ENCODE data around the gene VPS54. TPM values are rescaled to one million over a fixed set of nuclear protein-coding genes. Genes with fewer than 3 reads are reported as not detected.

The VPS54 gene
- total and polyA plus RNA-seq, 4 donors = 12.5 to 49.3 (median 15.7) TPM

- ATAC-seq (ENCODE audit: insufficient read depth, low FRiP score) = no peak
- Histone ChIP-seq H3K9me3 (ENCODE audit: control insufficient read depth in 4 of 4, insufficient read depth in 3 of 4, low read length in 3 of 4) (no peaks in the 10 kb centered on the region), H3K4me1 (ENCODE audit: control insufficient read depth in 5 of 5, insufficient read depth in 5 of 5, low read length in 5 of 5) (peaks cover 0 to 30% (median 0%) of the 10 kb centered on the region in 5 donors), H3K27me3 (ENCODE audit: control insufficient read depth in 3 of 3, insufficient read depth in 3 of 3, low read length in 2 of 3) (no peaks in the 10 kb centered on the region), H3K36me3 (ENCODE audit: control insufficient read depth in 4 of 4, insufficient read depth in 4 of 4, low read length in 4 of 4) (peaks cover 10 to 17% (median 15%) of the 10 kb centered on the region in 4 donors), H3K27ac (ENCODE audit: low read depth in 1 of 2, low read length in 1 of 2) (no peak overlapping the region), H3K9ac (ENCODE audit: insufficient read depth in 1 of 2, low read length in 2 of 2) (no peak overlapping the region), H3K4me3 (no peak overlapping the region)
- WGBS, 2 donors = 78 to 92% methylated on average over 14 of the region's 14 CpGs
- no peak for TF ChIP-seq CTCF (IDR thresholded peaks at IDR 0.05; ENCODE audit: control extremely low read depth, extremely low read depth)
- no peak for DNase-seq
Observed at GRCh38 chr2:63855418-63856302, 163.6 kb downstream of the VPS54 start.

GRCh38 chr2:63853527-63854310 lies 165.5 kb downstream of the VPS54 start:
- H3K36me3 ChIP-seq (ENCODE audit: control insufficient read depth in 4 of 4, insufficient read depth in 4 of 4, low read length in 4 of 4) = peaks cover 8 to 10% (median 10%) of the 10 kb centered on the region in 4 donors
- peak overlapping the region; percentile 70 to 77 for H3K27ac ChIP-seq (ENCODE audit: low read depth in 1 of 2, low read length in 1 of 2)
- ATAC-seq (ENCODE audit: insufficient read depth, low FRiP score) (no peak), DNase-seq (no peak)
- peaks cover 0 to 37% (median 7%) of the 10 kb centered on the region in 5 donors for H3K4me1 ChIP-seq (ENCODE audit: control insufficient read depth in 5 of 5, insufficient read depth in 5 of 5, low read length in 5 of 5)
- H3K9me3 ChIP-seq (ENCODE audit: control insufficient read depth in 4 of 4, insufficient read depth in 3 of 4, low read length in 3 of 4) = no peaks in the 10 kb centered on the region
- no peak overlapping the region for H3K9ac ChIP-seq (ENCODE audit: insufficient read depth in 1 of 2, low read length in 2 of 2)
- H3K4me3 ChIP-seq = no peak overlapping the region
- WGBS, 2 donors = 73 to 81% methylated on average over 4 of the region's 4 CpGs
- H3K27me3 ChIP-seq (ENCODE audit: control insufficient read depth in 3 of 3, insufficient read depth in 3 of 3, low read length in 2 of 3) = no peaks in the 10 kb centered on the region
- no peak for TF ChIP-seq CTCF (IDR thresholded peaks at IDR 0.05; ENCODE audit: control extremely low read depth, extremely low read depth)

- Histone ChIP-seq H3K27ac (ENCODE audit: low read depth in 1 of 2, low read length in 1 of 2) (no peak overlapping the region), H3K27me3 (ENCODE audit: control insufficient read depth in 3 of 3, insufficient read depth in 3 of 3, low read length in 2 of 3) (no peaks in the 10 kb centered on the region), H3K36me3 (ENCODE audit: control insufficient read depth in 4 of 4, insufficient read depth in 4 of 4, low read length in 4 of 4) (peaks cover 0 to 5% (median 0%) of the 10 kb centered on the region in 4 donors), H3K9ac (ENCODE audit: insufficient read depth in 1 of 2, low read length in 2 of 2) (no peak overlapping the region), H3K4me1 (ENCODE audit: control insufficient read depth in 5 of 5, insufficient read depth in 5 of 5, low read length in 5 of 5) (peaks cover 0 to 37% (median 7%) of the 10 kb centered on the region in 5 donors), H3K9me3 (ENCODE audit: control insufficient read depth in 4 of 4, insufficient read depth in 3 of 4, low read length in 3 of 4) (no peaks in the 10 kb centered on the region), H3K4me3 (no peak overlapping the region)
- no peak for TF ChIP-seq CTCF (IDR thresholded peaks at IDR 0.05; ENCODE audit: control extremely low read depth, extremely low read depth)
- 84 to 86% methylated on average over 1 of the region's 1 CpG for WGBS, 2 donors
- DNase-seq = no peak
- ATAC-seq (ENCODE audit: insufficient read depth, low FRiP score) = no peak
Observed at GRCh38 chr2:63851691-63852311, 167.4 kb downstream of the VPS54 start.

All from lung (tissue), 12 donors.